IPS-18c (cell line): ENCODE measurements around the gene MYO10.

Experiments used
- H3K4me3 ChIP-seq: 2 replicates; pipeline ENCODE4 v1.7.0; 2013; ENCODE audit warnings: low read depth, mild to moderate bottlenecking, low read length, moderate library complexity; ENCODE audit not compliant: insufficient read depth
- H3K9me3 ChIP-seq: one replicate; pipeline ENCODE4 v1.6.1; 2013; ENCODE audit warnings: mild to moderate bottlenecking, low read length, moderate library complexity; ENCODE audit not compliant: control insufficient read depth, insufficient read depth

The MYO10 gene

GRCh38 chr5:16639206-16639605 lies 296.9 kb downstream of the MYO10 start:
- H3K4me3 ChIP-seq: no peak overlapping the region
- peaks cover 3% of the 10 kb centered on the region for H3K9me3 ChIP-seq

GRCh38 chr5:16628376-16628775 lies 307.7 kb downstream of the MYO10 start:
- H3K9me3 ChIP-seq: no peaks in the 10 kb centered on the region
- H3K4me3 ChIP-seq: no peak overlapping the region; the same call in 1 of the 2 replicates

- Histone ChIP-seq H3K4me3 (no peak overlapping the region), H3K9me3 (no peaks in the 10 kb centered on the region)
Measured at GRCh38 chr5:16626696-16627264, 309.3 kb downstream of the MYO10 start.

- H3K9me3 ChIP-seq: no peaks in the 10 kb centered on the region
- no peak overlapping the region for H3K4me3 ChIP-seq
Measured at GRCh38 chr5:16625096-16625495, 311.0 kb downstream of the MYO10 start.

GRCh38 chr5:16619136-16619535 lies 317.0 kb downstream of the MYO10 start:
- no peak overlapping the region for H3K4me3 ChIP-seq

GRCh38 chr5:16618138-16618897 lies 317.8 kb downstream of the MYO10 start:
- Histone ChIP-seq H3K9me3 (no peaks in the 10 kb centered on the region), H3K4me3 (no peak overlapping the region)

More at GRCh38 chr5:16619136-16619535, 317.0 kb downstream of the MYO10 start:
- no peaks in the 10 kb centered on the region for H3K9me3 ChIP-seq

DNA sequence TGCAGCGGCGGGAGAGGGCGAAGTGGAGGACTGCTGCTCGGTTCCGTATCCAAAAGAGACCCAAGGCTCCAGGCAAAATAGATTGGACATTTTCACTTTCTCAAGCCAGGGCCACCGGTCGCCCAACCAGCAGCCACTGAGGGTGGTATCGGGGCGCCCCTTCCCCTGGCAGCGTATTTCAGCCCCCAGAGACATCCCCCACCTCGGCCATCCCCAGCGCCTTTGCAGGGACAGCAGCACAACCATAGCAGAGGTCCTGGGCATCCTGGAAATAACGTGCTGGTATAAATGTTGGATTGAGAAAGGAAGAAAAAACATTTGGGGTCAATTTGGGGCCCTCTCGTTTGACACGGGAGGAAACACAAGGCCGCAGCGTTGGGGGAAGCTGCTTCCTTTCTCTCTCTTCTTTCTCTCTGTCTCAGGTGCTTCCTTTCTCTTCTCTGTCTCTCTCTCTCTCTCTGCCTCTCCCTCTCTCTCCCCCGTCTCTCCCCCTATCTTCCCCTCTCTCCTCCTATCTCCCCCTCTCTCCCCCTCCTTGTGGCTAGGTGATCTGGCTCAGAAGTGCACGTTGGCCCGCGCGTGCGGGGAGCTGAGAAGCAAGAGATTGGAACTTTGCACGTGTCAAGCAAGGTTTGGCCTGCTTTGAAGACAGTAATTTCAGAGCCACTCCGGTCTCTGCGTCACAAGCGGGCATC lies 318.7 kb downstream of the MYO10 start:
- peak overlapping the region; percentile 72 for H3K4me3 ChIP-seq
- no peaks in the 10 kb centered on the region for H3K9me3 ChIP-seq

DNA sequence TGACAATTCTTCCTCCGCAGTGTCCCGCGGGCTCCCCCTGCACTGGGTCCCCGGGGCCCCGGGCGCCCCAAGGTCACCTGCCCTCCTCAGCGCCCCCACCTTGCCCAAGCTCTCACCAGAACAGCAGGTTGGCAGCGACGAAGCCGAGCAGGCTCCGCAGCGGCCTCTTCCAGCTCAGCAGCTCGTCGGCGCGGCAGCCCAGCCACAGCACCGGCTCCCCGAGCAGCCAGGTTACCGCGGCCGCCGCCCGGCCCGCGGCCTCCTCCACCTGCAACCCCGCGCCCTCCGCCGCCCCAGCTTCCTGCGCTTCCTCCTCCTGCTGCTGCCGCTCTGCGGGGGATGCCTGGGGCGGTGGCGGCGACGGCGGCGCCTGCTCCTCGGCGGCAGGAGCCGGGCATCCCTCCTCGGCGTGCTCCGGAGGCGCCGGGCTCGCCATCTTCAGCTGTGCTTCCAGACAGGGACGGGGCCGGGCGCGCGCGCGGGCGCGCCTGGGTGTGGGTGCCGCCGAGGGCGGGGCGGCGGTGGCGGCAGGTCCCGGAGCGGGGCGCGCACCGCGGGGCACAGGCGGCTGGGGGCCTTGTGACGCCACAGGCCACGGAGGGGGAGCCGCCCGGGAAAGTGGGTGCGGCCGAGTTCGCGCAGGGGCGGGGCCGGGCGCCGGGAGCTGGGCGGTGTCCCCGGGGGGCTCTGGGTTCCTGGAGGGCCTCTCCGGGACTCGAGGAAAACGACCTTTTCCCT lies 319.4 kb downstream of the MYO10 start, which contains the start of gene RETREG1:
TSS of gene RETREG1 (minus strand) at position 462 of the 738 bp plus-strand sequence. CDS start at position 436, 26 bp downstream.
- peak within 1 kb of the TSS; percentile 72 for H3K4me3 ChIP-seq
- no peaks in the 10 kb centered on the region for H3K9me3 ChIP-seq

GRCh38 chr5:16615741-16616535 lies 320.1 kb downstream of the MYO10 start:
- Histone ChIP-seq H3K4me3 (peak overlapping the region; percentile 72), H3K9me3 (no peaks in the 10 kb centered on the region)

DNA sequence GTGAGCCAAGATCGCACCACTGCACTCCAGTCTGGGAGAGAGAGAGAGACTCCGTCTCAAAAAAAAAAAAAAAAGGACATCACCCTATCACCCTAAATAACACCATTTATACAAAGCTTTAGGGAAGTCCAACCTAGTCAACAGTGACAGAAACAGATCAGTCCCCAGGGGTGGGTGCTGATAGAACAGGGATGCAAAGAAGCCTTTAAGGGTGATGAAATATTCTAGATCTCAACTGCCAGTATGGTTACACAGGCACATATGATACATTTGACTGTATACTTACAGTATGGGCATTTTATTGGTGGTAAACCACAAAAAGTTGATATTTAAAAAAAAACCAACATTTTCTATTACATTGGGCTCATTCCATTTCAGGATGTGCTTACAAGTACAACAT lies 324.1 kb downstream of the MYO10 start:
- no peaks in the 10 kb centered on the region for H3K9me3 ChIP-seq
- H3K4me3 ChIP-seq: no peak overlapping the region
